Retinal pigment epithelial cell (primary cell): ENCODE results near the gene NLRP8.
"Not testable (repeated sequence)": the region's sequence is repeated elsewhere in the genome, so short reads cannot be mapped to it uniquely, and the experiment has no call there.

Experiments
- DNase-seq: peaks from one replicate; pipeline ENCODE4 v3.0.0-alpha.2; 2010; ENCODE audit warnings: low read depth
- H3K4me3 ChIP-seq: 2 replicates; pipeline ENCODE4 v1.5.1; 2011; ENCODE audit warnings: mild to moderate bottlenecking, low read length, control low read depth, moderate library complexity
- CTCF ChIP-seq: conservative IDR thresholded peaks from 2 replicates; pipeline ENCODE4 v1.5.1; 2011; ENCODE audit warnings: low read depth, low read length, control low read depth, inconsistent platforms

NLRP8 gene

GRCh38 chr19:55935206-55935605, 12.4 kb upstream of the NLRP8 start:
- TF ChIP-seq CTCF = no peak
- no peak overlapping the region for H3K4me3 ChIP-seq
- DNase-seq = no peak

GRCh38 chr19:55939206-55939605, 8.4 kb upstream of the NLRP8 start:
- DNase-seq = no peak
- TF ChIP-seq CTCF = no peak

GRCh38 chr19:55940306-55940705, 7.3 kb upstream of the NLRP8 start:
- DNase-seq = no peak
- no peak for TF ChIP-seq CTCF
- no peak overlapping the region for H3K4me3 ChIP-seq

More at GRCh38 chr19:55939206-55939605, 8.4 kb upstream of the NLRP8 start:
- no peak overlapping the region for H3K4me3 ChIP-seq

GRCh38 chr19:55950566-55950965, 2.9 kb downstream of the NLRP8 start:
- H3K4me3 ChIP-seq, DNase-seq: not testable (repeated sequence)

GRCh38 chr19:55956431-55956830, 8.8 kb downstream of the NLRP8 start:
- DNase-seq = no peak
- TF ChIP-seq CTCF = no peak
- no peak overlapping the region for H3K4me3 ChIP-seq

GRCh38 chr19:55958356-55958755, 10.7 kb downstream of the NLRP8 start:
- H3K4me3 ChIP-seq = no peak overlapping the region
- DNase-seq = no peak
- TF ChIP-seq CTCF = no peak

- no peak for TF ChIP-seq CTCF
- H3K4me3 ChIP-seq = no peak overlapping the region
- no peak for DNase-seq
Observed at GRCh38 chr19:55959996-55960675, 12.5 kb downstream of the NLRP8 start.
